GM12892 (cell line): Measurements from ENCODE around the gene RER1.

Experiments
- DNase-seq: peaks from one replicate; pipeline ENCODE4 v3.0.0; 2011; ENCODE audit not compliant: insufficient read length
- FAIRE-seq: peaks from 2 replicates; lab custom pipeline; 2011; peaks lifted over from hg19 to GRCh38; lab: Jason Lieb, UNC
- POLR2A ChIP-seq: IDR thresholded peaks from 2 replicates; pipeline ENCODE4 v1.6.1; 2011; ENCODE audit warnings: low read depth, low read length, control low read depth
- POLR2AphosphoS5 ChIP-seq: IDR thresholded peaks from 2 replicates; pipeline ENCODE4 v1.6.1; 2011; ENCODE audit warnings: low read depth, low read length, control low read depth
- TAF1 ChIP-seq: IDR thresholded peaks from 2 replicates; pipeline ENCODE4 v1.6.1; 2011; ENCODE audit warnings: low read depth, mild to moderate bottlenecking, control low read depth, low read length, borderline replicate concordance

Gene RER1

DNA sequence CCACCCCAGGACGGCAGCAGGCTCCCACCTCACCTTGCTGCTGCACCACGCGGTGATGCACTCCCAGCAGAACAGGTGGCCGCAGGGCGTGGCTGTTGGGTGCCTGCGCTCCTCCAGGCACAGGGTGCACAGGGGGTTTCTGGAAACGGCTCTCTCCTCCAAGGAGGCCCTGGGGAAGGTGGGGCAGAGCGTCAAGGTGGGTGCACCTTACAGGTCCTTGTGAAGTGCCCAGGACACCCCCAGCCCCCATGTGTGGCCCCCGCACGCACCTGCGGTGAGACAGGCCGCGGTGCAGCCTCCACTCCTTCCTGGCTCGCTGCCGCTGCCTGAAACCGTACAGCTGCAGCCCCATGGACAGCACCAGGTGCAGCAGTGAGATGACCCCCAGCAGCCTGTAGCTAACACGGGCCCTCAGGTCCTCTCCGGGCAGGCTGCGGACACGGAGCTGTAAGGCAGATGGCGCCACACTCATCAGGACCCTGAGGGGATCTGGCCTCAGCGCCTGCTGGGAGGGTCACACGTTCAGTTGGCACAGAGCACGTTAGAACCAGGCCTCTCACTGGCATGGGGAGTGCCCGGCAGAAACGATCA lies 14.9 kb downstream of the RER1 start:
- DNase-seq: no peak
- TF ChIP-seq TAF1 (no peak), POLR2A (no peak), POLR2AphosphoS5 (no peak)
- FAIRE-seq: no peak

DNA sequence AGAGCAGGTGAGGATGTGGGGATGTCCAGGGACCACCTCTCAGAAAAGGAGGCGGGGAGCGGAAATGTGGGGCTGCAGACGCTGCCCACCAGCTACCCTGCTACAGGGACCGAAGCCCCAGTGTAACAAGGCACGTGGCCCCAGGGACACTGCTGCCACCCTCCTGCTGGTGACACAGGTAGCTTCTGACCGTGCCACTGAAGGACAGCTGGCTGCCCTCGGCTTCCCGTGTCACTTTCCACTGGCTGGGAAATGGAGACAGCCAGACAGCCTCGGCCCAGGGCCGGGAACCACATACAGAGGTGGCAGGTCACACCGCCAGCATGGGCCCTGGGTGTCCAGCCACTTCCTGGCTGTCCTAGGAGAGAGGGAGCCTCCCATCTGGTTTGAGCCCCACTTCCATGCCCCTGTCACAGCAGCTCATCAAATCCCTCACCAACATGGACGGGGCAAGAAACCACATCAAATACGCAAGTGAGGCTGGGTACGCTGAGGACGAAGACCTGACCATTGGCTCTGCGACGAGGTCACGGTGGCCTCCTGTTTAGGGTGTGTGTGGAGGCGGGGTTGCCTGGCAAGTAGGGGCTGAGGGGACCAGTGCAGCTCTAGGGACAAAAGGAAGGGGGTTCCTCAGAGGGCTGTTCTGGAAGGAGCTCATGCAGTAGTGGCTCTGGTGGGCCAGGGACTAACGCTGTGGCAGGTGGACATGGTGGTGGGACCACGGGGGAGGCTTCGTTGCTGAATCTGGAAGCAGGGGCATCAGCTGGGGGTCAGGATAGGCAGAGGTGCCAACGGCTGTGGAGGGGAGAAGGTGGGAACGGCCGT lies 15.7 kb downstream of the RER1 start:
- DNase-seq (no peak), FAIRE-seq (no peak)
- TF ChIP-seq POLR2AphosphoS5 (no peak), POLR2A (no peak), TAF1 (no peak)

DNA sequence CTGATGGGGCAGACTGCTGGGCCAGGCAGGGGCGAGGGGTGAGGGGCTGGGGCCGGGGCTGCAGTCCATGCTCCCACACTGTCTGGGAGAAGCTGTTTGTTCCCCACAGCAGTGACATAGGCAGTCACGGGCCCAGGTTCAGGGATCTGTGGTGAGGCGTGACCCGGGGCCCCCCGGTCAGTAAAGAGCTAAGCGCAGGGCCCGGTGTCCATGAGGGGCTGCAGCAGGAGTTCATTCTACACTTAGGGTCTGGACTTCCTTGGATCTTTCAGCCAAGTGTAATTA lies 16.3 kb downstream of the RER1 start:
- TF ChIP-seq POLR2A (no peak), TAF1 (no peak), POLR2AphosphoS5 (no peak)
- FAIRE-seq: no peak

DNA sequence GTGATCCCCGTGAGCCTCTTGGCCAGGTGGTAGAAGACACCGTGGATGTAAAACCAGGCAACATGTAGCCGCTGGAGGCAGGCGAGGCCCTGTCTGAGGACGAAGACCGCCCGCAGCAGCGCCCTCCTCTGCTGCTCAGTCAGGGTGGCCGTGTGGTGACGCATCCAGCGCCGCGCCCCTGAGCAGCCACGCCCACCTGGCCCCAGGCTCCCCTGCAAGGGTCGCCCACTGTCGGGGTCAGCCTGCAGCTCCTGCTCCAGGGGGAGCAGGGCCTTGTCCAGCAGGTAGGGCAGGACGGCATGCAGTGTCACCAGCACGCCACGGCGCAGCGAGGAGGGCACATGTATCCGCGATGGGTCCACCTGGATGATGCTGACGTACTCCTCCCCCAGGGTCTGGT lies 16.8 kb downstream of the RER1 start:
- TF ChIP-seq POLR2AphosphoS5 (no peak), POLR2A (no peak), TAF1 (no peak)
- DNase-seq (no peak), FAIRE-seq (no peak)

More for the DNA sequence above, 16.3 kb downstream of the RER1 start:
- DNase-seq: no peak

DNA sequence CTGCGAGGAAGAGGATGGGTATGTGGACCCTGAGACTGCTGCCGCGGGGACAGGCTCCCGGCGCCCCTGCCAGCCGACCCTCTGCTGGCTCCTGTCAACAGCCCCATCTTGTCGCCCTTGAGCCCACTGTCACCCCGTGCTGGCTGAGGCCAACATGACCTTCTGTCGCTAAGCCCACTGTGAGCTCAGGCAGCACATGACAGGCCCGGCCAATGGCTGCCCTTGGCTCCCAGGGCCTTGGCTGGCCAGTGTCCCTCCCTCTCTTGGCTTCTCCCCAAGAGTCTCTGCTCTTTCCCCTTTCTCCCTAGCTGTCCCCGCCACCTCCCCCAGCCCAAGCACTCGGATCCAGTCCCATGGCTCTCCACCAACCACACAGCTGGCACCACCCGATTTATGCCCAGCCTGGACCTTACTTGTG lies 17.2 kb downstream of the RER1 start:
- FAIRE-seq: no peak
- TF ChIP-seq POLR2AphosphoS5 (no peak), POLR2A (no peak), TAF1 (no peak)
- DNase-seq: no peak

DNA sequence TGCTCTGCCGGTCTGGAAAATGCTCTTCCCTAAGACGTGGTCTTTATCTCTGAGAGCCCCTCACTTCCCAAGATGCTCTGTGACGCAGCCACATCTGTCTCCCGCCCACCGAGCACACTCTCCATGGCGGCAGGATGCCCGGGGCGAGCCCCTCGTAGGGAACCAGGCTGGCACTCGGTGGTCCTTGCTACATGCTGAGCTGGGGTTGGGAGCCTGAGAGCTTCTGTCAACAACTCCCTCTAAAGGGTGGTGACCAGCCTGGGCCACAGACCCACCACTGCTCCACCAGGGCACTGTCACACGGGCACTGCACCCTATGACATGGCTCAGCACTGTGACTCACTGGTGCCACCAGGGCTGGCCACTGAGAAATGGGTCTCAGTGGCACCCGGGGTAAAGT lies 18.1 kb downstream of the RER1 start:
- TF ChIP-seq POLR2AphosphoS5 (no peak), POLR2A (no peak), TAF1 (no peak)

DNA sequence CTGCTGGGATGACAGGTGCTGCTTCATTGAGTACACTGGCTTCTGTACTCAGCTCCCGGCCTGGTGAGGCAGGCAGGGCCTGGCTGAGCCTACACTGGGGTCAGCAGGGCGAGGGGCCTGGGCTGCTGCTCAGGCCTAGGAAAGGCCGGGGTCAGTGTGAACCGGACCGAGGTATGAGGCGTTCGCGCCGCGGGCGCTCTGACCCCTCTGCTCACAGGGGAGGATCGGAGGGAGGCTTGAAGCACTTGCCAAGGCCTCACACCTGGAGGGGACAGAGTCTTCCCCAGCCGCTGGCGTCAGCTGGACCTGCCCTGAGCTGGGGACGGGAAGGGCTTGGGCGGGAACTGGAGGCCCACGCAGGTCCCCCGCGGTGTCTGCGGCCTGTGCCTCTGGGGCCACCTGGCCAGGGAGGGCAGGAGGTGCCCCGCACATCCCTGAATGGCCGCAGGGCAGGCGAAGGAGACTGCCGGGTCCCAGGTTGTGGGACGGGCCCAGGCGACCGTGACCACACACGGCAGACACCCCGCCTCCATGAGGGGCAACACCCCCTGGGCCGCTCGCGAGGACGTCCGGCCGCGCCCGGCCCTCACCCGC lies 20.3 kb downstream of the RER1 start:
- DNase-seq (peak; percentile 66), FAIRE-seq (no peak)
- TF ChIP-seq POLR2A (no peak), TAF1 (no peak), POLR2AphosphoS5 (no peak)

More for the DNA sequence above, 18.1 kb downstream of the RER1 start:
- FAIRE-seq (no peak), DNase-seq (no peak)

DNA sequence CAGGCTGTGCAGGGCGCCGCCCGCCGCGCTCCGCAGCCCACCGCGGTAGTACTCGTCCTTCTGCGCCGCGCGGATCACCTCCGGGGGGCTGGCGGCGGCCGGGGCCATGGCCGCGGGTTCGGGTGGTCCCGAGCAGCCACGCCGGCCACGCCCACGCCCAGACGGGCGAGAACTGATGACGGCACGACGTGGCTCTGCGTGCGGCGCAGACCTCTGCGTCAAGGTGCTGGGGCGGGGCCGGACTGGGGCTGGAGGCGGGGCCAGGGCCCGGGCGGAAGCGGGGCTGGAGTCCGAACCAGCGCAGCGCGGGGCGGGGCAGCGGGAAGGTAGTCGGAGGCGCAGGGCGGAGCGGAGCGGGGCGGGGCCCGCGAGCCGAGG lies 20.7 kb downstream of the RER1 start, which contains the start of gene PEX10:
Gene PEX10, minus strand, starts transcription at position 170 of the 378 bp plus-strand sequence. Its CDS starts 62 bp downstream, at position 108.
- peak; percentile 96 for DNase-seq
- FAIRE-seq: peak; percentile 99
- no peak for TF ChIP-seq POLR2AphosphoS5
- TF ChIP-seq POLR2A: no peak
- no peak for TF ChIP-seq TAF1

DNA sequence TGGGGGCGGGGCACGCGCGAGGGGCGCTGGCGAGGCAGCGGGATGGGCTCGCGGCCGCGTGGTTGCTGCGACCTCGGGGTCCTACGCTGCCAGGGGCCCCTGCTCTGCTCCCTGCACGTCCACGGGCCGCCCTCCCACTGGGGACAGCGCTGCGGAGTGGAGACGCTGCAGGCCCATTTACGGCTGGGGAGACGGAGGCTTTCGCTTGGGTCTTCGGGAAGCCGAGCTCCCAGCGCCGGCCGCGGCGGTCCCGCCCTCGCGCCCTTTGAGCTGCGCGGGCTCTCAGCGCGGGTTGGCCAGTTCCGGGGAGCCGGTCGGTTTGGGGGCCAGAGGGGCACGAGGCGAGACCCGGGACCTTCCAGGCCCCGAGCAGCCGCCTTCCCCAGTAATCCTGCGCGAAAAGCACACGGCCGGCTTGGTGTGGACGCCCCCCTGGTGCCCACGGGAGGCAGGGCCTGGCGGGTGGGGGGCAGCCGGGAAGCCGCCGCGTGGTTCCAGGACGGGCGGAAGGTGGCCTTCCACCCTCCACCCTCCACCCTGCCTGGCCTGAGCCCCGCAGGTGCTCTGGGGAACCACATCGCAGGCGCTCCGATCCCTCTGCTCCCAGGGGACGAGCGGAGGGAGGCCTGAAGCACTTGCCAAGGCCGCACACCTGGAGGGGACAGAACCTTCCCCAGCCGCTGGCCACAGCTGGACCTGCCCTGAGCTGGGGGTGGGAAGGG lies 21.3 kb downstream of the RER1 start:
- FAIRE-seq (no peak), DNase-seq (peak; percentile 73)
- TF ChIP-seq POLR2A (peak; percentile 73; the same call in 1 of the 2 replicates), TAF1 (no peak), POLR2AphosphoS5 (no peak)

DNA sequence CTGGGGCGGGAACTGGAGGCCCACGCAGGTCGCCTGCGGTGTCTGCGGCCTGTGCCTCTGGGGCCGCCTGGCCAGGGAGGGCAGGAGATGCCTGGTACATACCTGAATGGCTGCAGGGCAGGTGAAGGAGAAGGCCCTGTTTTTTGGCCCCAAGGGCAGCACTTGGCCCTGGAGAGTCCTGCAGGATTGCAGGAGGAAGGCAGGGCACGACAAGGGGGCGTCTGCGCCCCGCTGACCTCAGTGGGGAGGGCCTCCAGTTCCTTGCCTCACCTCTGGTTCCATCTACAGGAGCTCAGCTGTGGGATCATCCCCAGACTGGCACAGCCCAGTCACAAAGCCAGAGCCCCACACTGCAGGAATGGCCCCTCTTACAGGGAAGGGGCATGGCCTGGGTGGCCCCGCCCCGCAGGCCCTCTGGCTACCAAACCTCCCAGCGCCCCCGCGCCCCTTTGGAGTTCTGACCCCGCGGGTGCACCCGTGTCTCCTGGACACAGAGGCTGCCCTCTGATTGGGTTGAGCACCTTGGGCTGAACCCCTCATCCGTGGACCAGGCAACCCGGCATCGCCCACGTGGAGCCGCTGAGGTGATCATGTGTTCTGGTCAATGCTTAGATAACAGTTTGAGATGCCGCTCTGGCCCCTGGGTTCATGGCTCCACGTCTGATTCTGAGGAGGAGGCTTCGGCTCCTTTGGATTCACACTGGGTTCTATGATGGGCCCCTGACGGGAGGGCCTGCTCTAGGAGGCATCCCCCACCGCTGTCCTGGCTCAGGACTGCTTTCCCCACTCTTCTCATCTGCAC lies 22.1 kb downstream of the RER1 start:
- DNase-seq (no peak), FAIRE-seq (peak; percentile 50)
- TF ChIP-seq TAF1 (no peak), POLR2AphosphoS5 (no peak), POLR2A (no peak)
